ENCODE data around the gene IFIT3.
"Not testable (repeated sequence)": the region's sequence is repeated elsewhere in the genome, so short reads cannot be mapped to it uniquely, and the experiment has no call there.

IFIT3 gene, protein sequence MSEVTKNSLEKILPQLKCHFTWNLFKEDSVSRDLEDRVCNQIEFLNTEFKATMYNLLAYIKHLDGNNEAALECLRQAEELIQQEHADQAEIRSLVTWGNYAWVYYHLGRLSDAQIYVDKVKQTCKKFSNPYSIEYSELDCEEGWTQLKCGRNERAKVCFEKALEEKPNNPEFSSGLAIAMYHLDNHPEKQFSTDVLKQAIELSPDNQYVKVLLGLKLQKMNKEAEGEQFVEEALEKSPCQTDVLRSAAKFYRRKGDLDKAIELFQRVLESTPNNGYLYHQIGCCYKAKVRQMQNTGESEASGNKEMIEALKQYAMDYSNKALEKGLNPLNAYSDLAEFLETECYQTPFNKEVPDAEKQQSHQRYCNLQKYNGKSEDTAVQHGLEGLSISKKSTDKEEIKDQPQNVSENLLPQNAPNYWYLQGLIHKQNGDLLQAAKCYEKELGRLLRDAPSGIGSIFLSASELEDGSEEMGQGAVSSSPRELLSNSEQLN

DNA sequence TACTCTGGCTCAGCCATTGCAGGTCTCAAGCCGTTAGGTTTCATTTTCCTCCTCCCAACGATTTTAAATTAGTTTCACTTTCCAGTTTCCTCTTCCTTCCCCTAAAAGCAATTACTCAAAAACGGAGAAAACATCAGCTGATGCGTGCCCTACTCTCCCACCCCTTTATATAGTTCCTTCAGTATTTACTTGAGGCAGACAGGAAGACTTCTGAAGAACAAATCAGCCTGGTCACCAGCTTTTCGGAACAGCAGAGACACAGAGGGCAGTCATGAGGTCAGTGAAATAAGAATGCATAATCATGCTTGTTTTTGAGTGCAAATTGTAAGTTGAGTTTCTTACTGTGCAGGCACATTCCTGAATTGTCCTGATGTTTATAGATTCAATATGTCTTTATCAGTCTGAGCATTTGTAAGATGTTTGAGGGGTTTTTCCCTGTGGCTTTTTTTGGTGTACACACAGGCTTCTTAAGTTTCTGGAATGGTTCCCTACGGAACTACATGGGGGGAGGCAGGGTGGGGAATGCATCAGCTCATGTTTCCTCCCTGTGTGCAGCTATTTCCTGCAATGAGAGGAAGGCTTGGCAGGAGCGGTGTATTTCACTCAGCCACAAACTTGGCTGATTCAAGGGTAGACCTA is at the start of gene IFIT3:
Gene IFIT3 (plus strand): TSS at position 195 of the 639 bp plus-strand sequence. CDS start 77 bp downstream, at position 272.
- peak; percentile 87 for DNase-seq

DNA sequence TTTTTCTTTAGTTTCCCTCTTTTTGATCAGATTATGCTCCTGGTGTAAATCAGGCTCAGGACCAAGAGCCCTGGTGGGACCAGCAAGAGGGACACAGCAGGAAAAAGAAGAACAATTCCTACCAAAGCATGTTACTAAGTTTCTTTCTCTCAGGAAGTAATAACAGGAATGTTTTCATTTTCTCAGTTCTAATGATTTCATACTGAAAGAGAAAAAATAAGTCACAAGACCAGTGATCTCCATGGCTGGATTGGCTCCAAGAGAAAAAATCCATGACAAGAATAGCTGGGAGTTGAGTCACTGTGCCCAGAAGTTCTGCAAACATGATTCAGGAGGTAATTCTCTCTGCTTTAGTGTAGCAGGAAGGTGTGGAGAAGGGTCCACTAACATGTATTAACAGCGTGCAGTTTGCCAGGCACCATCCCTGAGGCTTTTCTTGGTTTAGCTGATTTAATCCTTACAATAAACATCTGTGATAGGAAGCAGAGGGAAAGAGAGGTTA is 49.7 kb upstream of the IFIT3 start:
- peak; percentile 78 for DNase-seq

DNA sequence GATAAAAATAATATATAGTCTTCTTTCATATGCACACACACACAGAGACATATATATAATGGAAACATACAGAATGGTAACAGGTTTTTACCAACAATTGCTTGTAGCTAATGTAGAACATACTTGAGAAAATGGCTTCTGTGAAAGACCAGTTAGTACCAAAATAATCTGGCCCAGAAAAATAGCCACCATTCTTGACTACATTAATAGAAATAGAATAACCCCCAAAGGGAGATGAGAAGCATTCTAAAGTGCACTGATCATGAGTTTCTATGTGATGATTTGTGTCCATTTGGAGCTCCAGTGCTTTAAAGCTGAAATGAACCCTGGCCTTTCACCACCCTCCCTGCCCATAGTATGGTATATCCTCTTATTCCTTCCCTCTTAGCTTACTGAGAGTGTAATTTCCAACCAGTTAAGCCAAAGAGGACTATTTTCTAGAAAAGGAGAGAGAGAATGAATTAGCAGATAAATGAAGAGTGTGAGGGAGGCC is 48.9 kb upstream of the IFIT3 start:
- DNase-seq = no peak

DNA sequence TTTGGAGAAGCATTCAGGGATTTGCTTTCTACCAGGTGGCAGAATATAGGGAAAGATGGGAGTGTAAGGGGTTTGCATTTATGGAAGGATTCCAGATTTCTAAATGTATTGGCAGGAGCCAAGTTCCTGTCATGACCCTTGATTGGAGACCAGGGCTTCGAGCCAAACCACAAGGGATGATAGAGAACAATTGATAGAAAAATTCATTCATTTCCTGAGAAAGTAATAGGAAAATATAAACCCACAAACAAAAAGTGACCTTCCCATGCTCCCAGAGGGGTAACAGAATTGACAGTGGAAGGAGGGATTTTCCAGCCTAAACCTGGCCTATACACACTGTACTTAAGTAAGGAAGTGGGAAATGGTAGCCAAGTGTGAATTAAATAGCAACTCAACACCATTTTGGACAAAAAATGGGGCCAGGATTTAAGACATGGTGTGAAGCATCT is 48.4 kb upstream of the IFIT3 start:
- DNase-seq = no peak

DNA sequence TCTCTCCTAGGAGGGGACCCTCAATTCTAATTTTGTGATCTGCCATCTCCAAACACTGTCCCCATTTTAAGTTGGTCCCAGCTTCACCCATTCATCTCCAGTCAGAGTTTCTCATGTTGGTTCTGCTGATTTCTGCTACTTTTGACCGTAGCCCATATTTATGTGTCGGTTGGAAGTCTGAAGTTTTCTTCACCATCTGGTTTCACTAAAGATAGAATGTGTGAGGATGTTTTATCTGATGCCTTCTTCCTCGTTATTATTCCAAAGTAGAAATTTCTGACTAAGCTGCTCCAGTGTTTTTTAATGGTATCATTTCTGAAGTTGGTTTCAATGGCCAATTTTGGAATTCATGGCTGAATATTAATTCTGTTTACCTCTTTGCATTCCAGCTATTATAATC is 47.3 kb upstream of the IFIT3 start:
- no peak for DNase-seq

DNA sequence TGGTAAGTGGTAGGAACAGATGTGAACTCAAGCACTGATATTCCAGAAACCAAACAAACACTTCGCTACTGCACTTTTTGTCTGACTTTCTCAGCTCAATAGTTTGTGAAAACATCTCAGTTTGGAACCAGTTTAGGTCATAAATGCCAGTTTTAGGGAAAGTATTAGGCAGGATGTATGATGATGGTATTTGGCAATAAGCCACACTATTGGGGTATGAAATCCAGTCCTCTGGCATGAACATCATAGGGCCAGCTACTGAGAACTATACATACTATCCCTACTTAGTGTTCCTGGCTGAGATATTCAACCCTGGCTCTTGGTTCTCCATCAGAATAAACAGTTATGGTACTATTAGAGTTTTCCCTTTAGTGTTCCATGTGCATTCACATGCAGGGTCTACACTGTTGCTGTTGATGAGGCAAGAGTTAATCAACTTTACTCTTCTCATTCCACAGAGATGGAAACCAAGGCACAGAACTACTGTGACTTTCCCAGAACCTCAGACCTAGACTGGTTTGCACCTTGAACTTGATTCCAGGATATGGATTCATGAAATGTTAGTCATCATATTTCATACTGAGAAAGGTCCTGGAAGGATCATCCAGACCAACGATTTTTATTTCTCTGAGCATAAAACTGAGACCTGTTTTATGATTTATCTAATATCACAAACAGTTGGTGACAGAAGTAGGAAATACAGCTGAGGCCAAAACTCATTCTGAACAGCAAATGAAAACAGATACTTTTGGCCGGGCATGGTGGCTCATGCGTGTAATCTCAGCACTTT is 46.0 kb upstream of the IFIT3 start:
- no peak for DNase-seq

DNA sequence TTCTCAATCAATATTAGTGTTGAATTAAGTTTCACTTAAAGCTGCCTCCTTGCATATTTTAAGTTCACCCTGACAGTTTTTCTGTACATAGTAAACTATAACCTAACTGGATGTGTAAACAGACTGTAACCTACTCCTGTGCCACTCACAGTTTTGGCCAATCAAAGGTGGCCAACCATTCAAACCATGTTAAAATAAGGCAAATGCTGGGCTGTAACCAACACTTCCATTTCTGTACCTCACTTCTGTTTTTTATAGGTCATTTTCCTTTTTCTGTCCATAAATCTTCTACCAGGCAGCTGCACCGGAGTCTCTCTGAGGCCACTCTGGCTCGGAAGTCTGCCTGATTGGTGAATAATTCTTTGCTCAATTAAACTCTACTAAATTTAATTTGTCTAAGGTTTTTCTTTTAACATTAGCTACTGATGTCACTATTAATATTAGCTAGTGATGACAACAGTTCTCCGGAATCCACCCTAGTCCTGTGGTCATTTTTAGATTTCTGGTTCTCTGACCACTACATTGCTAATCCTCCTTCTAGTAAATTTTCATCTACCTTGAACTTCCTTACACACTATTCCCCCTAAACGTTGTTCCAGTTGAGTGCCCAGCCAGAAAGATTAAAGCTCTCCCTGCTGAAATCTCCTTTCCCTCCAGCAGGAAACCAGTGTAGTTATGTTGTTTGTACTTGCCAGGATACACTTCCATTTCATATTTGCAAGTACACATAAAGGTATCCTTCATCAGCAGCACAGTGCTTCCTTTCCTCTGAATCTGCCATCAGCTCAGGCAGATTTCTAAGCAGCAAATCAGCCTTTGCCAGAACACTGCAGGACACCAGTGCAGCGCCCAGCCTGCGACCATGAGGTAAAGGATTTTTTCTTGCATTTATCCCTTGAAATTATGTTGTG is 44.5 kb upstream of the IFIT3 start:
- peak; percentile 77 for DNase-seq

DNA sequence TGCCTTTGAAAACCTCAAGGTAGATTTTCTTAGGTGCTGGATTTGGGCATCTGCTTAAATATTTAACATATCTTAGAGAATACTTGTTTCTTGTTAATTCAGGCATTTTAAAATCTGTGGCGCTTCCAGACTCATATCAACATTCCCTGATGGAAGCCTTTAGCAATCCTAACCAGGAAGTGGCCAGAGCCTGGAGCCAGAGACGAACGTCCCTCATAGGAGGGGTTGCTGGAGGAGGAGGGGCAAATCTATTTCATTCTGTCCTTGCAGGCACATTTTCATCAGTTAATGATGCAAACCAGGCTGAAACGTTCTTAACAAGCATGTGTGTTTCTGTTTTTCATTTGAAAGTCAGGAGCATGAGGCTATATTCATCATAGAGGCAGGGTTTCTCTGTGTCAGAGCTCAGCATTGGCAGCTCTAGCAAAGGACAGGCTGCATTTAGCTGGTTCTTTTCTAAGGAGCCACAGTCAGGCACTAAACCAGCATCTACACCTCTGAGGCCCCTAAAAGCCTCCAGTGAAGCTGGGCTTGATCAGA is 43.8 kb upstream of the IFIT3 start:
- peak; percentile 82 for DNase-seq

DNA sequence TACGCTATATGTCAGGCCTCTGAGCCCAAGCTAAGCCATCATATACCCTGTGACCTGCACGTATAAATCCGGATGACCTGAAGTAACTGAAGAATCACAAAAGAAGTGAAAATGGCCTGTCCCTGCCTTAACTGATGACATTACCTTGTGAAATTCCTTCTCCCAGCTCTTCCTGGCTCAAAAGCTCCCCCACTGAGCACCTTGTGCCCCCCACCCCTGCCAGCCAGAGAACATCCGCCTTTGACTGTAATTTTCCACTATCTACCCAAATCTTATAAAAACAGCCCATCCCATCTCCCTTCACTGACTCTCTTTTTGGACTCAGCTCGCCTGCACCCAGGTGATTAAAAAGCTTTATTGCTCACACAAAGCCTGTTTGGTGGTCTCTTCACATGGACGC is 43.1 kb upstream of the IFIT3 start:
- not testable (repeated sequence) for DNase-seq

DNA sequence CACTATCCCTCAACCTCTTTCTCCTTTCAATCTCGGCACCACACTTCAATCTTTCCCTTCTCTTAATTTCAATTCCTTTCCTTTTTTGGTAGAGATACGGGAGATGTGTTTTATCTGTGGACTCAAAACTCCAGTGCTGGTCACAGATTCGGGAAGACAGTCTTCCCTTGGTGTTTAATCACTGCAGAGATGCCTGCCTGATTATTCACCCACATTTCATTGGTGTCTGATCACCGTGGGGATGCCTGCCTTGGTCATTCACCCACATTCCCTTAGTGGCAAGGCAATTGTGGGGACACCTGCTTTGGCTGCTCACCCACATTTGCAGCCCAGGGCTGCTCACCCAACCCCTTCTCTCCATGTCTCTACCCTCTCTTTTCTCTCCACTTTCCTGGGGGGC is 42.5 kb upstream of the IFIT3 start:
- DNase-seq = not testable (repeated sequence)

DNA sequence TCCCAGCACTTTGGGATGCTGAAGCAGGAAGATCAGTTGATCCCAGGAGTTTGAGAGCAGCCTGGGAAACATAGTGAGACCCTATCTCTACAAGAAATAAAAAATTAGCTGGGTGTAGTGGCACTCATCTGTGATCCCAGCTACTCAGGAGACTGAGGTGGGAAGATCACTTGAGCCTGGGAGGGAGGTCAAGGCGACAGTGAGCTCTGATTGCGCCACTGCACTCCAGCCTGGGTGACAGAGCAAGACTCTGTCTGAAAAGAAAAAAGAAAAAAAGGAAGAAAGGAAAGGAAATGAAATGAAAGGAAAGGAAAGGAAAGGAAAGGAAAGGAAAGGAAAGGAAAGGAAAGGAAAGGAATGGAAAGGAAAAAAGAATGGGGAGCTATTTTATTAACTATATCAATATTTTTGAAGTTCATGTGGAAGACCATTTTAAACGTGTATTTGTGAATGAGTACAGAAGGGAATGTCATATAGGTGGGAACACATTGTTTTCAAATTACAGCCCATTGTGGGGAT is 33.0 kb upstream of the IFIT3 start:
- DNase-seq = no peak

DNA sequence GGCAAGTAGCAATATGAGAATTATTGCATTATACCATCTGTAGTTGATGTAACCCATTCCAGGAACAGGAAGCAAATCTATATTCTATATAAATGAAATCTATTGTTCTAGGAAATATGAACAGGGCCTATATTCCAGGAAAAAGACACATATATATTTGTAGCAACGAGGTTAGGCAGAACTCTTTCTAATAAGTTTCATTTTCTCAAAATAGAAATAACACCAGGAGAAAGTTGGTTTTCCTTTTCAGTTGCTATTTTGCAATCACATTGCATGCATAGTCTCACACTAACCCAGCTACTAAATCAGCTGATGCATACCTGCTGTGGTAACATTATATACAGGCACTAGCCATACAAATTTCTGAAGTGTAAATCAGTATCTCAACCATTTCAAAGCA is 32.2 kb upstream of the IFIT3 start:
- DNase-seq = no peak

DNA sequence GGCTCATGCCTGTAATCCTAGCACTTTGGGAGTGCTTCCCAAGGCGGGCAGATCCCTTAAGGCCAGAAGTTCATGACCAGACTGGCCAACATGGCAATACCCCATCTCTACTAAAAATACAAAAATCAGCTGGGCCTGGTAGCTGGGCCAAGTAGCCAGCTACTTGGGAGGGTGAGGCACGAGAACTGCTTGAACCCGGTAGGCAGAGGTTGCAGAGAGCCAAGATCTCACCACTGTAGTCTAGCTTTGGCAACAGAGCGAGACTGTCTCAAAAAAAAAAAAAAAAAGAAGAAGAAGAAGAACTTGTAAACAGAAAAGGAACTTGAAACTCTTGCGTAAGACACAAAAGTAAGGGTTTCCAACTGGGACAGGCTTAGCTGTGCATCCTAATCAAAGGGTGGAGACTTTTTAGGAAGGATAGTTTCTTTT is 31.6 kb upstream of the IFIT3 start:
- DNase-seq = no peak

DNA sequence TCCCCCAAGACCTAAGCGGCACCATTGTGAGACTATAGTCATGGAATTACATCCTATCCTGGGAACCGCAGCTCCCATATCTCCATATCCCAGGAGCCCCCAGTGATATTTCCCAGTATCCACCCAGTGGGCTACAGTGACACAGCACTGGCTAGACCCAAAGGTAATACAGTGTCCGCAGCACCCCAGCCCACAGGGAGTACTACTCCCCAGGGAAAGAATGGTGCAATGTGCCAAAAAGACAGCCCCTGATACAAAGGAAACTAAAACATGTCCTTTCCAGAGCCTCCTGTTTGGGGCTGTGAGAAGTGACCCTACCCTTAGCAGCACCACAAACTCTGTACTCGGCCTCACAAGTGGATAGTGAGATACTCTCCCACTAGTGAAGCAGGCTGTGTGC is 30.4 kb upstream of the IFIT3 start:
- DNase-seq = no peak

DNA sequence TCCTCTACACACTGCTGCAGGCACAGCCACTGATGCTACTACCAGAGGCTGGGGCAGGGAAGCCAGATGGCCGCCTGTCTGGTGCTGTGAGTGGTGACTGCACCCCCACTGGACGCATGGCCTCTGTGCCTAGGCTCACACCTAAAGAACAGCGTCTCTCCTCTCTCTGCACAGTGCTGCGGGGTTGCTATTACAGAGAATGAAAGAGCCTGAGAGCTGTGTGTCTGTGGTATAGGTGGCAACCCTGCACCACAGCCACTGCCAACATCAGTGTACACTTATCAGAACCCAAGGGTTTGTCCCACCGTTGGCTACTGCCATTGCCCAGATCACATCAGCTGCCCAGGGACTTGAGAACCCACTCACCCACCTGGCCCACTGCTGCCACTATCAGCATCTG is 30.0 kb upstream of the IFIT3 start:
- DNase-seq = no peak

DNA sequence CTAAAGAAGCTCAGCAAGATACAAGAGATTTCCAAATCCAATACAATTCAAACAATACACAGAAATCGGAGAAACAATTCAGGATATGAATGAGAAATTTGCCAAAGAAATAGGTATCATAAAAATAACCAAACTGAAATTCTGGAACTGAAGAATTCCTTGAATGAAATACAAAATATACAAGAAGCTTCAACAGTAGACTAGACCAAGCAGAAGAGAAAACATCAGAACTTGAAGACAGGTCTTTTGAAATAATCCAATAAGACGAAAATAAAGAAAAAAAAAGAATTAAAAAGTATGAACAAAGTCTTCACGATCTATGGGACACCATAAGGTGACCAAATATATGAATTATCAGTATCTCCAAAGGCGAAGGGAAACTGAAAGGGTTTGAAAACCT is 28.8 kb upstream of the IFIT3 start:
- no peak for DNase-seq

DNA sequence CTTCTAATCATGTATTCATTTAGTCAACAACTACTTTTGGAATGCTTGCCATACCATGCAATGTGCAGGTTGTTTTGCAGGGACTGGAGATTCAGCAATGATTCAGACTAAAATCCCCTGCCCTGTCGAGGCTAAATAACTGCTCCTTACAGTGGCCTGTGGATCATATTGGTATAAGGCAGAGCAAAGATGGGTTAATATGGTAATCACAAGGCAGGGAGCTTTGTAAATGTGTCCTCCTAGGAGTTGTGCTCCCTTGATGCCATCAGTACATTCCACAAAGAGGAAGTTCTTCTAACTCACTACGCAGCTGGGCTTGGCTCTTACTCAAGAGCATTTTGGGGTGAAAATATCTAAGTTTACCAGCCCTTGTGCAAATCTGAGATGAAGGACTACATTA is 26.6 kb upstream of the IFIT3 start:
- no peak for DNase-seq

DNA sequence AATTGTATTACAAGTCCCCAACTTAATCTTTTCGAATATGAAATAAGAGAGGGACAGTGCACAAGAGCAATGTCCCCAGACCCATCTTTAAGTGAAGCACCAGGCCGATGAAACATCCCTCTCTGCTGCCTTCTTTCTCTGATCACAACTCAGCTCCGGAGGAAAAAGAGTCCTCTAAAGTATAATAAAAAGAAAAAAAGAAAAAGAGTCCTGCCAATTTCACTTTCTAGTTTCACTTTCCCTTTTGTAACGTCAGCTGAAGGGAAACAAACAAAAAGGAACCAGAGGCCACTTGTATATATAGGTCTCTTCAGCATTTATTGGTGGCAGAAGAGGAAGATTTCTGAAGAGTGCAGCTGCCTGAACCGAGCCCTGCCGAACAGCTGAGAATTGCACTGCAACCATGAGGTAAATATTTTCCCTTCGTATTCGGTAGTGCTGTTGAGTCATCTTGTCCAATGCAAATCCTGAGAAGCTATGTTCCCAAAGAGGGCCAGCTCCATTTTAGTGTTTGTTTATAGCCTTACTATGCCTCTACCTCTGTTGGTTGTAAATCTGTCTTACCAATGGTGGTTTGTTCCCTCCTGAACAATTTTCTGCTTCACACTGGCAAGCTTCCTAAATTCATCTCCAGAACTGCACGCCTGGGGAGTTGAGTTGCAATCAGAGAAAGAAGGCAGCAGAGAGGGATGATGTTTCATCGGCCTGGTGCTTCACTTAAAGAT is 25.9 kb upstream of the IFIT3 start, which contains the start of gene IFIT2:
Gene IFIT2 (plus strand): TSS at position 326 of the 725 bp plus-strand sequence. CDS start 78 bp downstream, at position 404.
- peak; percentile 58 for DNase-seq

DNA sequence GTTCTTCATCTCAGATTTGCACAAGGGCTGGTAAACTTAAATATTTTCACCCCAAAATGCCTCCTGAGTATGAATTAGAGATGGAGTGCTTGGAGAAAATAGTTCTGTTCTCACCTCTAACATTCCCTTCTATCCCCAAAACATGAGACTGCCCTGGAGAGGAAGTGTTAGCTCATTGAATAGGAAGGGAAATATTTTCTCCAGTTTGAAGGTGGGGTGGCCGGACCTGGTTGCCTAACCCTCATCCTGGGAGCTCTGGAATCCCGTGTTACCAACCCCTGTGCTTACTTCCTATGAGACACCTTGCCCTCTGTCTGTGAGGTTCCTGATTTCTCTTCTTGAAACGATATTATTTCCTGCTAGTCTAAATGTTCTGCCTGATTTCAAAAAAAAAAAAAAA is 25.2 kb upstream of the IFIT3 start:
- DNase-seq = no peak

DNA sequence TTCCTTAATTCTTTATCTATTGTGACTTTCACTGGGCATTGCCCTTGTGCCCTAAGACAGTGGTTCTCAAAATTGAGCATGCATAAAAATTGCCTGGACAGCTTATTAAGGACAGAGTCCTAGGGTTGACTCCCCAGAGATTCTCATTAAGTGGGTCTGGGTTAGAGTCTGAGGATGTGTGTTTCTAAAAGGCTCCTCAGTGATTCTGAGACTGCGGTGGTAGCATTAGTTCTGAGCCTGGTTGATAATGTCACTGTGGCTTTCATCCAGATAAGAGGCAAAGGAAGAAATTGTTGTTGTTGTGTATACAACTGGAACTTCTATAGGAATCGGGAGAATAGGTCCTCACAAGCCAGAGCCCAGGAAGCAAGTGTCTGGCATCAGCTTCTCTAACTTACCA is 24.6 kb upstream of the IFIT3 start:
- peak; percentile 48 for DNase-seq

All from eye (tissue), 1 donor.